SU-DHL-6 (cell line): ENCODE data around the gene KL.

Experiments used
- H2AFZ ChIP-seq: fragments of 200-600 bp; sonication (generic); 2 replicates; pipeline ENCODE4 v1.6.1; 2014; ENCODE audit warnings: low read depth, mild to moderate bottlenecking, moderate library complexity, mixed read lengths, antibody characterized with exemption, low read length; ENCODE audit not compliant: severe bottlenecking
- H3F3A ChIP-seq: fragments of 200-600 bp; shearing (Covaris generic); 2 replicates; pipeline ENCODE4 v1.6.0; 2016; ENCODE audit warnings: antibody characterized with exemption, mild to moderate bottlenecking; ENCODE audit not compliant: insufficient read depth
- H3K27ac ChIP-seq: fragments of 200-600 bp; sonication (generic); 2 replicates; pipeline ENCODE4 v1.5.1; 2016; ENCODE audit warnings: low read depth, mild to moderate bottlenecking, low read length, moderate library complexity, mixed read lengths
- H3K27me3 ChIP-seq: fragments of 200-600 bp; sonication (generic), shearing (Covaris generic); 2 replicates; pipeline ENCODE4 v1.6.0; 2014; ENCODE audit warnings: mild to moderate bottlenecking, low read length
- H3K36me3 ChIP-seq: fragments of 200-600 bp; sonication (generic); 2 replicates; pipeline ENCODE4 v1.6.1; 2014; ENCODE audit warnings: mild to moderate bottlenecking, low read length, mixed read lengths
- H3K4me2 ChIP-seq: fragments of 300-600, 200-600 bp; shearing (Covaris generic), sonication (generic); 2 replicates; pipeline ENCODE4 v1.6.0; 2014; ENCODE audit warnings: low read length, low read depth, mild to moderate bottlenecking; ENCODE audit not compliant: poor library complexity, severe bottlenecking
- H3K4me3 ChIP-seq: fragments of 200-600 bp; sonication (generic); 2 replicates; pipeline ENCODE4 v1.5.1; 2014; ENCODE audit warnings: antibody characterized with exemption, low read length, mild to moderate bottlenecking, mixed read lengths; ENCODE audit not compliant: insufficient read depth, poor library complexity, severe bottlenecking
- H3K79me2 ChIP-seq: fragments of 200-600 bp; sonication (generic); 2 replicates; pipeline ENCODE4 v1.6.1; 2014; ENCODE audit warnings: mild to moderate bottlenecking, low read length, moderate library complexity; ENCODE audit not compliant: insufficient read depth
- H3K9ac ChIP-seq: fragments of 200-600 bp; sonication (generic); 2 replicates; pipeline ENCODE4 v1.7.0; 2014; ENCODE audit warnings: mild to moderate bottlenecking, low read length
- H3K9me2 ChIP-seq: fragments of 200-600 bp; sonication (generic); replicated peaks from 2 replicates; pipeline ENCODE4 v1.6.1; 2014; ENCODE audit warnings: low read length; ENCODE audit not compliant: insufficient read depth
- H3K9me3 ChIP-seq: fragments of 200-600 bp; sonication (generic); 2 replicates; pipeline ENCODE4 v1.6.1; 2014; ENCODE audit warnings: low read length, mixed read lengths; ENCODE audit not compliant: insufficient read depth
- H4K20me1 ChIP-seq: fragments of 200-600 bp; sonication (generic); 2 replicates; pipeline ENCODE4 v1.6.1; 2014; ENCODE audit warnings: low read depth, mild to moderate bottlenecking, antibody characterized with exemption, low read length, moderate library complexity, mixed read lengths
- EZH2phosphoT487 ChIP-seq: fragments of 200-600 bp; sonication (generic), shearing (Covaris generic); conservative IDR thresholded peaks from 2 replicates; pipeline ENCODE4 v1.6.1; 2018; ENCODE audit warnings: mild to moderate bottlenecking, antibody characterized with exemption, low read length, moderate library complexity, mixed read lengths
- TF ChIP-seq, protein P1 (sequence below): fragments of 200-600 bp; sonication (generic); IDR thresholded peaks from one replicate; pipeline ENCODE4 v1.5.1; 2017; ENCODE audit warnings: antibody characterized with exemption, mild to moderate bottlenecking, low read length, moderate library complexity; ENCODE audit not compliant: insufficient read depth, poor library complexity, severe bottlenecking

Gene KL

DNA sequence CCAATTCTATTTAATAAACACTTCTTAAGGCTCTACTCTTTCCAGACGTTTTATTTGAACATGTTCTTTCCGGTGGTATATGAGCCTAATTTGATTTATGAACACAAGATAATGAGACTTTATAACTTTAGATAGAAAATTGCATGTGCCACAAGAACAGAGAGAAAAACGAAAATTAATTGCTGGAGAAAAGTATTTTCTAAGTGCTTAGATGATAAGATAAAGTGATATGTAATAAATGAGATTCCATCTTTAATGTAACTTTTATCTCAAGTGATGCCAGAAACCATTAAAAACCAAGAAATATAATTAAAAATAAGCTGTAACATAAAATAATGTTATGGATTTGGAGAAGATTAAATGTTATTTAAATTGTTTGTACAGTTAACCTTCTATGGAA, 33.2 kb upstream of the KL start:
- no peak for TF ChIP-seq EZH2phosphoT487
- TF ChIP-seq, protein P1, sequence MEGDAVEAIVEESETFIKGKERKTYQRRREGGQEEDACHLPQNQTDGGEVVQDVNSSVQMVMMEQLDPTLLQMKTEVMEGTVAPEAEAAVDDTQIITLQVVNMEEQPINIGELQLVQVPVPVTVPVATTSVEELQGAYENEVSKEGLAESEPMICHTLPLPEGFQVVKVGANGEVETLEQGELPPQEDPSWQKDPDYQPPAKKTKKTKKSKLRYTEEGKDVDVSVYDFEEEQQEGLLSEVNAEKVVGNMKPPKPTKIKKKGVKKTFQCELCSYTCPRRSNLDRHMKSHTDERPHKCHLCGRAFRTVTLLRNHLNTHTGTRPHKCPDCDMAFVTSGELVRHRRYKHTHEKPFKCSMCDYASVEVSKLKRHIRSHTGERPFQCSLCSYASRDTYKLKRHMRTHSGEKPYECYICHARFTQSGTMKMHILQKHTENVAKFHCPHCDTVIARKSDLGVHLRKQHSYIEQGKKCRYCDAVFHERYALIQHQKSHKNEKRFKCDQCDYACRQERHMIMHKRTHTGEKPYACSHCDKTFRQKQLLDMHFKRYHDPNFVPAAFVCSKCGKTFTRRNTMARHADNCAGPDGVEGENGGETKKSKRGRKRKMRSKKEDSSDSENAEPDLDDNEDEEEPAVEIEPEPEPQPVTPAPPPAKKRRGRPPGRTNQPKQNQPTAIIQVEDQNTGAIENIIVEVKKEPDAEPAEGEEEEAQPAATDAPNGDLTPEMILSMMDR = no peak
- H2AFZ ChIP-seq = no peak overlapping the region
- H3K9me3 ChIP-seq = no peaks in the 10 kb centered on the region
- H3F3A ChIP-seq = no peaks in the 10 kb centered on the region
- H3K36me3 ChIP-seq = no peaks in the 10 kb centered on the region
- no peak overlapping the region for H3K9ac ChIP-seq
- H3K4me2 ChIP-seq = no peak overlapping the region
- no peak overlapping the region for H3K4me3 ChIP-seq
- H3K79me2 ChIP-seq = no peaks in the 10 kb centered on the region
- no peak overlapping the region for H3K27ac ChIP-seq
- H4K20me1 ChIP-seq = no peaks in the 10 kb centered on the region
- no peaks in the 10 kb centered on the region for H3K9me2 ChIP-seq
- H3K27me3 ChIP-seq = no peaks in the 10 kb centered on the region

DNA sequence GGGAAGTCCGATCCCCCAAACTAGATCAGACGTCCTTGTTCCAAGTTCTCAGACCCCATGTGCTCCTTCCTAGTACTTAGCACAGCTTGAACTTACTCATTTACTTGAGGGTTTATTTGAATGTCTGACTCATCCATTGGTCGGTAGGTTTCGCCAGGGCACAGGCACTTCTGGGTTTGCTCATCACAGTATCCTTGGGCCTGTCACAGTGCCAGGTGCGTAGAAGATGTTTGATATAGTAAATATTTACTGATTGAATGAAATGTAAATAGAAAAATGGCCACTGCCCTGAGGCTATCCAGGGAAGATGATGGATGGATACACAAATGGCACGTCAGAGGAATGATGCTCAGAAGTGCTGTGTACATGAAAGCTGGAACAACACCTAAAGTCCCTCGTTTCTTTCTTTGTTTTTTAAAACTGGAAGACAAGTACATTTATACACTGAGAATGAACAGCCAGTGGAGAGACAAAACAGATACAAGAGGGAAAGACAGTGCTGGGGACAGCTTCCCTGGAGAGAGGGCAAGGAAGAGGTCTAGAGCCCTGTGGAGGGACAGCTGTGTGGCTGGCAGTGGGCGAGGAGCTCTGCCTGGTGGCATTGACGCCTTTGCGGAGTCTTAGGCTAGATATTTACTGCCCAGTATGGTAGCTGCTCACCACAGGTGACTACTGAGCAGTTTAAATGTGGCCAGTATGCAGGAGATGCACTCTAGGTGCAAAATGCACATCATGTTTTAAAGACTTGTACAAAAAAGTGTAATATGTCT, 31.2 kb upstream of the KL start:
- Histone ChIP-seq H3F3A (no peaks in the 10 kb centered on the region), H3K9ac (no peak overlapping the region), H3K27ac (no peak overlapping the region), H4K20me1 (no peaks in the 10 kb centered on the region), H3K4me3 (no peak overlapping the region), H2AFZ (no peak overlapping the region), H3K9me3 (no peaks in the 10 kb centered on the region), H3K79me2 (no peaks in the 10 kb centered on the region), H3K4me2 (no peak overlapping the region), H3K9me2 (no peaks in the 10 kb centered on the region), H3K36me3 (no peaks in the 10 kb centered on the region), H3K27me3 (no peaks in the 10 kb centered on the region)
- no peak for TF ChIP-seq EZH2phosphoT487
- TF ChIP-seq, protein P1 = no peak

DNA sequence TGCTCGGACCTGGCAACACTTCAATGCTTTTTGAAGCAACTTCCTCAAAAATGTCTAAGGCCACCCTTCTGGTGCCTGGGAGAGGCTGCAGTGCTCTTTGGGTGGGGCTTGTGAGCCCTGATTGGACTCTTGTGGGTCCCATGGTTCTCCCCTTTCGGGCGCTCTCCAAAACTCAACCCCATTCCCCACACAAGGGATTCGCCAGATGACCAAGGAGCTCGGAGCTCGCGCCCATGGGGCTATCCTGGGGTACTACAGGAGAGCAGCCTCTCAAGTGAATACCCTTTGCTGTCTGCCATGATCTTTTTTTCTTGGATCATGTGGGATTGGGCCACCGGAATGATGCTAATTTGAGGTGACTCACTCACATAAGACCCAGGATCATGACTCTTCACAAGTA, 29.7 kb upstream of the KL start:
- no peaks in the 10 kb centered on the region for H3K9me2 ChIP-seq
- no peaks in the 10 kb centered on the region for H3K79me2 ChIP-seq
- no peaks in the 10 kb centered on the region for H3K36me3 ChIP-seq
- TF ChIP-seq, protein P1 = no peak
- TF ChIP-seq EZH2phosphoT487 = no peak
- no peaks in the 10 kb centered on the region for H3K27me3 ChIP-seq
- H3K27ac ChIP-seq = no peak overlapping the region
- no peaks in the 10 kb centered on the region for H3K9me3 ChIP-seq
- no peak overlapping the region for H3K4me2 ChIP-seq
- H4K20me1 ChIP-seq = no peaks in the 10 kb centered on the region
- no peak overlapping the region for H2AFZ ChIP-seq
- H3K9ac ChIP-seq = no peak overlapping the region
- H3F3A ChIP-seq = no peaks in the 10 kb centered on the region
- H3K4me3 ChIP-seq = no peak overlapping the region
